SU-DHL-6 (cell line): ENCODE data around the gene CETN3.

Experiments
- H2AFZ ChIP-seq: fragments of 200-600 bp; sonication (generic); 2 replicates; pipeline ENCODE4 v1.6.1; 2014; ENCODE audit warnings: low read depth, mild to moderate bottlenecking, moderate library complexity, mixed read lengths, antibody characterized with exemption, low read length; ENCODE audit not compliant: severe bottlenecking
- H3F3A ChIP-seq: fragments of 200-600 bp; shearing (Covaris generic); 2 replicates; pipeline ENCODE4 v1.6.0; 2016; ENCODE audit warnings: antibody characterized with exemption, mild to moderate bottlenecking; ENCODE audit not compliant: insufficient read depth
- H3K27ac ChIP-seq: fragments of 200-600 bp; sonication (generic); 2 replicates; pipeline ENCODE4 v1.5.1; 2016; ENCODE audit warnings: low read depth, mild to moderate bottlenecking, low read length, moderate library complexity, mixed read lengths
- H3K27me3 ChIP-seq: fragments of 200-600 bp; sonication (generic), shearing (Covaris generic); 2 replicates; pipeline ENCODE4 v1.6.0; 2014; ENCODE audit warnings: mild to moderate bottlenecking, low read length
- H3K36me3 ChIP-seq: fragments of 200-600 bp; sonication (generic); 2 replicates; pipeline ENCODE4 v1.6.1; 2014; ENCODE audit warnings: mild to moderate bottlenecking, low read length, mixed read lengths
- H3K4me2 ChIP-seq: fragments of 300-600, 200-600 bp; shearing (Covaris generic), sonication (generic); 2 replicates; pipeline ENCODE4 v1.6.0; 2014; ENCODE audit warnings: low read length, low read depth, mild to moderate bottlenecking; ENCODE audit not compliant: poor library complexity, severe bottlenecking
- H3K4me3 ChIP-seq: fragments of 200-600 bp; sonication (generic); 2 replicates; pipeline ENCODE4 v1.5.1; 2014; ENCODE audit warnings: antibody characterized with exemption, low read length, mild to moderate bottlenecking, mixed read lengths; ENCODE audit not compliant: insufficient read depth, poor library complexity, severe bottlenecking
- H3K79me2 ChIP-seq: fragments of 200-600 bp; sonication (generic); 2 replicates; pipeline ENCODE4 v1.6.1; 2014; ENCODE audit warnings: mild to moderate bottlenecking, low read length, moderate library complexity; ENCODE audit not compliant: insufficient read depth
- H3K9ac ChIP-seq: fragments of 200-600 bp; sonication (generic); 2 replicates; pipeline ENCODE4 v1.7.0; 2014; ENCODE audit warnings: mild to moderate bottlenecking, low read length
- H3K9me2 ChIP-seq: fragments of 200-600 bp; sonication (generic); replicated peaks from 2 replicates; pipeline ENCODE4 v1.6.1; 2014; ENCODE audit warnings: low read length; ENCODE audit not compliant: insufficient read depth
- H3K9me3 ChIP-seq: fragments of 200-600 bp; sonication (generic); 2 replicates; pipeline ENCODE4 v1.6.1; 2014; ENCODE audit warnings: low read length, mixed read lengths; ENCODE audit not compliant: insufficient read depth
- H4K20me1 ChIP-seq: fragments of 200-600 bp; sonication (generic); 2 replicates; pipeline ENCODE4 v1.6.1; 2014; ENCODE audit warnings: low read depth, mild to moderate bottlenecking, antibody characterized with exemption, low read length, moderate library complexity, mixed read lengths
- EZH2phosphoT487 ChIP-seq: fragments of 200-600 bp; sonication (generic), shearing (Covaris generic); conservative IDR thresholded peaks from 2 replicates; pipeline ENCODE4 v1.6.1; 2018; ENCODE audit warnings: mild to moderate bottlenecking, antibody characterized with exemption, low read length, moderate library complexity, mixed read lengths
- TF ChIP-seq, protein P1 (sequence below): fragments of 200-600 bp; sonication (generic); IDR thresholded peaks from one replicate; pipeline ENCODE4 v1.5.1; 2017; ENCODE audit warnings: antibody characterized with exemption, mild to moderate bottlenecking, low read length, moderate library complexity; ENCODE audit not compliant: insufficient read depth, poor library complexity, severe bottlenecking

The CETN3 gene

DNA sequence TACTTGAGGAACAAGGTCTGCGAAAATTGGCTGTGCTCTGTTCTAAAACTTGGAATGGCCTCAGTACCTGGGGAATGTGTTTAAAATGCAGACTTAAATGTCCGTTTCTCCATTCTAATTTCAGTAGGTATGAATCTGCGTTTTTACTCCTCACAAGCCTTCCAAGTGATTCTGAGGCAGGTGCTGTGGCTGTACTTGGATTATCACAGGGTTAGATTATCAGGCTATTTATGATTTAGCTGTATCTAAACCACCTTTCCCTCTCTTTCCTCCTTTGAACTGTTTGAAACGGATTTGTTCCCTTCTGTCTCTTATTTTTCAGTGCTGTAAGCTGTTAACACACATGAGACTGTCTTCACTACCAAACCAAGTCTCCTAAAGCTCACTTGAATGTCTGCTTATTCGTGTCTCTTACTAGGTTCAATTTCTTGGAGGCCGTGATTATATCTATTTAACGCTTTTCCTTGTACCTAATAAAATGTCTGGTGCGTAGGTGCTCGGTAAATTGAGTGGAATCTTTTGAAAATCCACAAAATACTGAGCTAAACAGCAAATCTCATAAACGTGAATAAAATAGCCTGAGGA is 714 bp upstream of the CETN3 start:
- peak overlapping the region; percentile 92 for H3K4me3 ChIP-seq
- no peaks in the 10 kb centered on the region for H3K9me3 ChIP-seq
- no peaks in the 10 kb centered on the region for H3K9me2 ChIP-seq
- H3K27me3 ChIP-seq, result no peaks in the 10 kb centered on the region
- H2AFZ ChIP-seq, result peak overlapping the region; percentile 90
- H3K79me2 ChIP-seq, result peaks cover 31% of the 10 kb centered on the region
- H3F3A ChIP-seq, result peaks cover 10% of the 10 kb centered on the region
- no peak for TF ChIP-seq EZH2phosphoT487
- TF ChIP-seq, protein P1, sequence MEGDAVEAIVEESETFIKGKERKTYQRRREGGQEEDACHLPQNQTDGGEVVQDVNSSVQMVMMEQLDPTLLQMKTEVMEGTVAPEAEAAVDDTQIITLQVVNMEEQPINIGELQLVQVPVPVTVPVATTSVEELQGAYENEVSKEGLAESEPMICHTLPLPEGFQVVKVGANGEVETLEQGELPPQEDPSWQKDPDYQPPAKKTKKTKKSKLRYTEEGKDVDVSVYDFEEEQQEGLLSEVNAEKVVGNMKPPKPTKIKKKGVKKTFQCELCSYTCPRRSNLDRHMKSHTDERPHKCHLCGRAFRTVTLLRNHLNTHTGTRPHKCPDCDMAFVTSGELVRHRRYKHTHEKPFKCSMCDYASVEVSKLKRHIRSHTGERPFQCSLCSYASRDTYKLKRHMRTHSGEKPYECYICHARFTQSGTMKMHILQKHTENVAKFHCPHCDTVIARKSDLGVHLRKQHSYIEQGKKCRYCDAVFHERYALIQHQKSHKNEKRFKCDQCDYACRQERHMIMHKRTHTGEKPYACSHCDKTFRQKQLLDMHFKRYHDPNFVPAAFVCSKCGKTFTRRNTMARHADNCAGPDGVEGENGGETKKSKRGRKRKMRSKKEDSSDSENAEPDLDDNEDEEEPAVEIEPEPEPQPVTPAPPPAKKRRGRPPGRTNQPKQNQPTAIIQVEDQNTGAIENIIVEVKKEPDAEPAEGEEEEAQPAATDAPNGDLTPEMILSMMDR, result no peak
- peaks cover 13% of the 10 kb centered on the region; the same call in 1 of the 2 replicates for H3K36me3 ChIP-seq
- H3K27ac ChIP-seq, result peak overlapping the region; percentile 73
- H4K20me1 ChIP-seq, result no peaks in the 10 kb centered on the region
- peak overlapping the region; percentile 95 for H3K9ac ChIP-seq
- peak overlapping the region; percentile 100 for H3K4me2 ChIP-seq

DNA sequence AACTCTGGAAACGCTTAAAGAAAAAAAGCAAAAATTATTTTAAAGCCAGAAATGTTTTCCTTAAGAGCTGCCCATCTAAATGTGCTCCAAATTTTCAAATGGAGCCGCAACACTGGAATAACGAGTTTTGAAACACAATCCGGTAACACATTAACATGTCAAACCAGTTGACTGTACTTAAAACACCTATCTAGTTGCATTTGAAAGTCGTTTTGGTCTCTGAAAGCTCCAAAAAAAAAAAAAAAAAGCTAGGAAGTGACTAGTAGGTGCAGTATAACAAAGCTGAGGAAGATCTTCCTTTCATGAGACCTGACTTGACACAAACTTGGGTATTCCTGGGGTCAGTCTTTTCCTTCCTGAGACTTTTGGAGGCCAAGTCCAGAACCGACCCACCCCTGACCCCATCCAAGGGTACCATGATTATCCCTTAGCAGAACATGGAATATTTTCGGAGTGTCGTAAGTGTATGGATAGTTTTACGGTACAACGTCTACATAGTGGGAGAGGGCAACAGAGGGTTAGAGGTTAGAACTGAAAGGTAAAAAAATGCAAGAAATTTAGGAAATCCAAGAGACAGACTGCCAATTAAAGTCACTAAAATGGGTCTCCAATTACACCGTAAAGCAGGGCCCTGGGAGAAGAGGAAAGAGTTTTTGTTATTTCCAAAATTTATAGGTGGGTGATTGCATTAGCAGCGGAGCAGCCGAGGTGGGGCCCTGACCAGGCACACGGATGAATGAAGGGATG is 812 bp downstream of the CETN3 start:
- H3K9me2 ChIP-seq, result no peaks in the 10 kb centered on the region
- no peaks in the 10 kb centered on the region for H3K27me3 ChIP-seq
- H3F3A ChIP-seq, result peaks cover 10% of the 10 kb centered on the region
- peak overlapping the region; percentile 86 for H2AFZ ChIP-seq
- H3K79me2 ChIP-seq, result peaks cover 31% of the 10 kb centered on the region
- no peaks in the 10 kb centered on the region for H3K9me3 ChIP-seq
- H3K4me2 ChIP-seq, result peak overlapping the region; percentile 98
- no peak for TF ChIP-seq EZH2phosphoT487
- peaks cover 22% of the 10 kb centered on the region; the same call in 1 of the 2 replicates for H3K36me3 ChIP-seq
- no peaks in the 10 kb centered on the region for H4K20me1 ChIP-seq
- H3K4me3 ChIP-seq, result peak overlapping the region; percentile 87
- H3K27ac ChIP-seq, result peak overlapping the region; percentile 94
- peak overlapping the region; percentile 97 for H3K9ac ChIP-seq

DNA sequence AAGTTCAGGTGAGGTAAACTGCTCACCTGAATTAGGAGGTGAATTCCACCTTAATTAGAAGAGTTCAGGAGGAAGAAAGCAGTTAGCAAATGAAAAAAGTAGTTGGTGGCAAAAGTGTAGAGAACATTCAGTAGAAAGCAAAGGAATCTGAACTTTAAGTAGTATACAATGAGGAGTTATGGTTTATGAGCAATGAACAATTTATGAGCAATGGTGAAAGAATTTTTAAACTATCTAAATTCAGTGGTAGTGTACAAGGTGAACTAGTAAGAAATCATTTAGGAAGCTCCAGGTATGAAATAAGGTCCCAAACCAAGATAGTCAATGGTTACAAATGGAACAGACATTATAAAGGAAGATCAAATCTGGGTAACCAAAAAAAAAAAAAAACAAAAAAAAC is 3.1 kb downstream of the CETN3 start:
- Histone ChIP-seq H3F3A (peaks cover 10% of the 10 kb centered on the region), H3K9ac (no peak overlapping the region), H3K9me3 (no peaks in the 10 kb centered on the region), H3K36me3 (peaks cover 30% of the 10 kb centered on the region; the same call in 1 of the 2 replicates), H3K4me2 (peak overlapping the region; percentile 16), H3K27ac (no peak overlapping the region), H2AFZ (no peak overlapping the region), H3K9me2 (no peaks in the 10 kb centered on the region), H3K27me3 (no peaks in the 10 kb centered on the region), H4K20me1 (no peaks in the 10 kb centered on the region), H3K79me2 (peaks cover 36% of the 10 kb centered on the region), H3K4me3 (no peak overlapping the region)
- no peak for TF ChIP-seq EZH2phosphoT487
- TF ChIP-seq, protein P1, result no peak
